OCI-LY3 (cell line): ENCODE data around the gene VRK1.

Source experiments
- H2AFZ ChIP-seq: fragments of 200-600, 300-600 bp; shearing (Covaris generic); 2 replicates; pipeline ENCODE4 v1.6.0; 2014; ENCODE audit warnings: antibody characterized with exemption, low read depth, low read length
- H3K27ac ChIP-seq: fragments of 200-600, 300-600 bp; sonication (generic); 2 replicates; pipeline ENCODE4 v1.5.1; 2014; ENCODE audit warnings: mild to moderate bottlenecking, low read length, moderate library complexity, mixed read lengths
- H3K27me3 ChIP-seq: fragments of 200-600, 300-600 bp; sonication (generic); 2 replicates; pipeline ENCODE4 v1.6.1; 2014; ENCODE audit warnings: low read depth, low read length, mixed read lengths
- H3K36me3 ChIP-seq: fragments of 200-600, 300-600 bp; sonication (generic); replicated peaks from 2 replicates; pipeline ENCODE3; 2014; ENCODE audit warnings: low read depth, low read length, mixed read lengths
- H3K4me1 ChIP-seq: fragments of 300-600, 200-600 bp; sonication (generic); 2 replicates; pipeline ENCODE4 v1.6.1; 2014; ENCODE audit warnings: low read length, mixed read lengths
- H3K4me2 ChIP-seq: fragments of 200-600, 300-600 bp; sonication (generic); 2 replicates; pipeline ENCODE4 v1.6.1; 2014; ENCODE audit warnings: low read length, mixed read lengths
- H3K4me3 ChIP-seq: fragments of 300-600, 200-600 bp; sonication (generic); 2 replicates; pipeline ENCODE4 v1.5.1; 2014; ENCODE audit warnings: antibody characterized with exemption, mild to moderate bottlenecking, low read length, moderate library complexity
- H3K79me2 ChIP-seq: fragments of 300-600, 200-600 bp; shearing (Covaris generic); 2 replicates; pipeline ENCODE4 v1.6.1; 2014; ENCODE audit warnings: mild to moderate bottlenecking, low read length, mixed read lengths
- H3K9ac ChIP-seq: fragments of 300-600, 200-600 bp; shearing (Covaris generic); 2 replicates; pipeline ENCODE4 v1.6.0; 2014; ENCODE audit warnings: mild to moderate bottlenecking, low read length, moderate library complexity
- H3K9me3 ChIP-seq: fragments of 200-600, 300-600 bp; shearing (Covaris generic); 2 replicates; pipeline ENCODE4 v1.6.1; 2014; ENCODE audit warnings: low read length, mixed read lengths; ENCODE audit not compliant: insufficient read depth
- H4K20me1 ChIP-seq: fragments of 200-600, 300-600 bp; sonication (generic); 2 replicates; pipeline ENCODE4 v1.6.1; 2016; ENCODE audit warnings: low read length, mixed read lengths; ENCODE audit not compliant: insufficient read depth
- EZH2phosphoT487 ChIP-seq: fragments of 200-600 bp; shearing (Covaris generic); IDR thresholded peaks from 2 replicates; pipeline ENCODE4 v1.6.1; 2018; ENCODE audit warnings: antibody characterized with exemption, mixed run types, low read depth
- TF ChIP-seq, protein P1 (sequence below): fragments of 200-600, 300-600 bp; sonication (generic); IDR thresholded peaks from 2 replicates; pipeline ENCODE4 v1.5.1; 2014; ENCODE audit warnings: antibody characterized with exemption, low read length, low read depth

VRK1 gene

GRCh38 chr14:96838449-96838848 is 41.3 kb downstream of the VRK1 start:
- no peak overlapping the region for H3K4me2 ChIP-seq
- no peak overlapping the region for H3K27ac ChIP-seq
- H2AFZ ChIP-seq: no peak overlapping the region
- H3K79me2 ChIP-seq: peaks cover 12% of the 10 kb centered on the region
- H3K9ac ChIP-seq: no peak overlapping the region
- no peak overlapping the region for H3K4me3 ChIP-seq
- H3K27me3 ChIP-seq: no peaks in the 10 kb centered on the region
- TF ChIP-seq, protein P1, sequence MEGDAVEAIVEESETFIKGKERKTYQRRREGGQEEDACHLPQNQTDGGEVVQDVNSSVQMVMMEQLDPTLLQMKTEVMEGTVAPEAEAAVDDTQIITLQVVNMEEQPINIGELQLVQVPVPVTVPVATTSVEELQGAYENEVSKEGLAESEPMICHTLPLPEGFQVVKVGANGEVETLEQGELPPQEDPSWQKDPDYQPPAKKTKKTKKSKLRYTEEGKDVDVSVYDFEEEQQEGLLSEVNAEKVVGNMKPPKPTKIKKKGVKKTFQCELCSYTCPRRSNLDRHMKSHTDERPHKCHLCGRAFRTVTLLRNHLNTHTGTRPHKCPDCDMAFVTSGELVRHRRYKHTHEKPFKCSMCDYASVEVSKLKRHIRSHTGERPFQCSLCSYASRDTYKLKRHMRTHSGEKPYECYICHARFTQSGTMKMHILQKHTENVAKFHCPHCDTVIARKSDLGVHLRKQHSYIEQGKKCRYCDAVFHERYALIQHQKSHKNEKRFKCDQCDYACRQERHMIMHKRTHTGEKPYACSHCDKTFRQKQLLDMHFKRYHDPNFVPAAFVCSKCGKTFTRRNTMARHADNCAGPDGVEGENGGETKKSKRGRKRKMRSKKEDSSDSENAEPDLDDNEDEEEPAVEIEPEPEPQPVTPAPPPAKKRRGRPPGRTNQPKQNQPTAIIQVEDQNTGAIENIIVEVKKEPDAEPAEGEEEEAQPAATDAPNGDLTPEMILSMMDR: no peak
- no peak for TF ChIP-seq EZH2phosphoT487
- H4K20me1 ChIP-seq: no peaks in the 10 kb centered on the region
- H3K9me3 ChIP-seq: no peaks in the 10 kb centered on the region
- no peaks in the 10 kb centered on the region for H3K4me1 ChIP-seq
- H3K36me3 ChIP-seq: peaks cover 30% of the 10 kb centered on the region

GRCh38 chr14:96839251-96839650 is 42.1 kb downstream of the VRK1 start:
- no peaks in the 10 kb centered on the region for H3K27me3 ChIP-seq
- no peak overlapping the region for H2AFZ ChIP-seq
- H3K27ac ChIP-seq: no peak overlapping the region
- peaks cover 15% of the 10 kb centered on the region for H3K79me2 ChIP-seq
- peaks cover 30% of the 10 kb centered on the region for H3K36me3 ChIP-seq
- no peak for TF ChIP-seq EZH2phosphoT487
- TF ChIP-seq, protein P1: no peak
- H4K20me1 ChIP-seq: no peaks in the 10 kb centered on the region
- no peaks in the 10 kb centered on the region for H3K4me1 ChIP-seq
- H3K4me3 ChIP-seq: no peak overlapping the region
- no peaks in the 10 kb centered on the region for H3K9me3 ChIP-seq
- H3K9ac ChIP-seq: no peak overlapping the region
- H3K4me2 ChIP-seq: no peak overlapping the region

DNA sequence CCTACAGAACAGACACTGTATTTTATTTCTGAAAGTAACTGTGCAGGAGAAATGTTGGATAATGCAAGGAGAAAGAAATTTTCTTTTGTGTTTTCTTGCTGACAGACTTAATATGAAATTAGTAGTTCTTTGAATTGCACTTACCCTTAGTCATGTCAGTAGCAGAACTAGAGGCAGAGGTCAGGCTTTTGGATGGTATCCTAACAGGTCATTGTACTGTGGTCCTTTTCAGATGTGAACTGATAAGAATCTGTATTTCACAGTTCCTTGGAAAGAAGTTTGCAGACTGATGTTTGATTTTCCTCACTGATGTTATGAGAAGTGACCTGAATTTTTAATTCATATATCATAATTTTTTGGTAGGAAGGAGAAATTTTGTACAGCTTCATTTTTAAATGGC is 46.0 kb downstream of the VRK1 start:
- Histone ChIP-seq H3K4me3 (no peak overlapping the region), H3K4me2 (no peak overlapping the region), H3K79me2 (peaks cover 11% of the 10 kb centered on the region; the same call in 1 of the 2 replicates), H3K27me3 (no peaks in the 10 kb centered on the region), H3K36me3 (peaks cover 24% of the 10 kb centered on the region), H2AFZ (no peak overlapping the region), H3K9me3 (no peaks in the 10 kb centered on the region), H3K27ac (no peak overlapping the region), H3K4me1 (no peaks in the 10 kb centered on the region), H4K20me1 (no peaks in the 10 kb centered on the region), H3K9ac (no peak overlapping the region)
- TF ChIP-seq, protein P1: no peak
- TF ChIP-seq EZH2phosphoT487: no peak

- H3K27ac ChIP-seq: no peak overlapping the region
- no peak overlapping the region for H3K9ac ChIP-seq
- no peaks in the 10 kb centered on the region for H3K27me3 ChIP-seq
- H4K20me1 ChIP-seq: no peaks in the 10 kb centered on the region
- no peak overlapping the region for H2AFZ ChIP-seq
- H3K4me1 ChIP-seq: no peaks in the 10 kb centered on the region
- TF ChIP-seq, protein P1: no peak
- TF ChIP-seq EZH2phosphoT487: no peak
- no peaks in the 10 kb centered on the region for H3K9me3 ChIP-seq
- H3K36me3 ChIP-seq: peaks cover 27% of the 10 kb centered on the region
- H3K4me3 ChIP-seq: no peak overlapping the region
- H3K4me2 ChIP-seq: no peak overlapping the region
- peaks cover 9% of the 10 kb centered on the region; the same call in 1 of the 2 replicates for H3K79me2 ChIP-seq
Measured at GRCh38 chr14:96844857-96845570, 47.8 kb downstream of the VRK1 start.
